K562 (cell line): ENCODE data around the gene GPAT2. TPM values are rescaled to one million over a fixed set of nuclear protein-coding genes. Genes with fewer than 3 reads are reported as not detected.
"Not testable (repeated sequence)": the region's sequence is repeated elsewhere in the genome, so short reads cannot be mapped to it uniquely, and the experiment has no call there.

ENCODE experiments used
- ATAC-seq: fragments of 200-7000 bp; cut with Tn5 transposase; 3 replicates; pipeline ENCODE4 v1.9.1; 2020; ENCODE audit warnings: moderate library complexity
- BruUV-seq: library from RNA; stranded (reverse); fragments of 400-500 nt; replicated peaks from 2 replicates; lab custom pipeline; 2021; lab: Mats Ljungman, UMichigan
- CTCF ChIA-PET: fragments of 300-600 bp; formaldehyde crosslinking; extraction: SDS; loops from one replicate; lab custom pipeline; 2021; ENCODE audit warnings: low intra/inter-chr PET ratio; lab: Yijun Ruan, JAX
- POLR2A ChIA-PET: fragments of 300-600, 350-650 bp; sonication (Branson Sonifier 250); formaldehyde crosslinking; extraction: SDS; loops from one replicate; lab custom pipeline; 2021; ENCODE audit warnings: antibody characterized with exemption, inconsistent platforms; lab: Yijun Ruan, JAX
- DNase-seq, 4 experiments: peaks; one replicate each; pipeline versions ENCODE4 v3.0.0 to v3.0.0-alpha.2; 2011 to 2018; ENCODE audit warnings: low spot score in 3 of 4, mixed read lengths in 3 of 4; ENCODE audit errors: extremely low read depth in 1 of 4
- FAIRE-seq: peaks from 2 replicates; lab custom pipeline; 2011; peaks lifted over from hg19 to GRCh38; lab: Jason Lieb, UNC
- H2AFZ ChIP-seq: 2 replicates; pipeline ENCODE4 v1.6.0; 2011; ENCODE audit warnings: low read depth, low read length, control low read depth, inconsistent platforms
- H3K27ac ChIP-seq: fragments of 200-600 bp; 3 replicates; pipeline ENCODE4 v1.8.0; 2011; ENCODE audit warnings: low read depth, mild to moderate bottlenecking, control low read depth, inconsistent platforms, low read length, moderate library complexity, mixed read lengths; ENCODE audit errors: extremely low read depth
- H3K27me3 ChIP-seq, 2 experiments: fragments of 300-600 bp in 1 of 2; 2 replicates in 1 of 2; 3 replicates in 1 of 2; pipeline versions ENCODE4 v1.6.0 to v1.8.0; 2011; ENCODE audit warnings: inconsistent platforms in 2 of 2, low read length in 2 of 2, mild to moderate bottlenecking in 1 of 2, mixed read lengths in 1 of 2, moderate library complexity in 1 of 2; ENCODE audit not compliant: control insufficient read depth in 2 of 2, insufficient read depth in 2 of 2
- H3K36me3 ChIP-seq: fragments of 300-600 bp; 3 replicates; pipeline ENCODE4 v1.8.0; 2011; ENCODE audit warnings: mild to moderate bottlenecking, low read length, inconsistent platforms; ENCODE audit not compliant: control insufficient read depth, insufficient read depth
- H3K4me1 ChIP-seq, 2 experiments: fragments of 200-600 bp in 1 of 2; replicated peaks in 1 of 2; 2 replicates in 1 of 2; 3 replicates in 1 of 2; pipeline versions ENCODE4 v1.5.1 to v1.8.0; 2011; ENCODE audit warnings: inconsistent platforms in 2 of 2, low read length in 2 of 2, mild to moderate bottlenecking in 1 of 2, mixed read lengths in 1 of 2, moderate library complexity in 1 of 2; ENCODE audit not compliant: control insufficient read depth in 2 of 2, insufficient read depth in 2 of 2
- H3K4me2 ChIP-seq: 2 replicates; pipeline ENCODE4 v1.6.1; 2011; ENCODE audit warnings: low read length, control low read depth, inconsistent platforms, mixed read lengths; ENCODE audit not compliant: insufficient read depth
- H3K4me3 ChIP-seq: fragments of 200-600 bp; sonication (generic), shearing (Covaris generic); 2 replicates; pipeline ENCODE4 v1.5.1; 2016; ENCODE audit warnings: control low read depth, inconsistent platforms
- H3K79me2 ChIP-seq: fragments of 200-600 bp; 3 replicates; pipeline ENCODE4 v1.8.0; 2011; ENCODE audit warnings: low read length, inconsistent platforms; ENCODE audit not compliant: control insufficient read depth, insufficient read depth
- H3K9ac ChIP-seq, 2 experiments: 2 replicates each; pipeline versions ENCODE4 v1.6.0 to v1.6.1; 2011; ENCODE audit warnings: low read depth in 2 of 2, low read length in 2 of 2, control low read depth in 1 of 2, inconsistent platforms in 1 of 2, mild to moderate bottlenecking in 1 of 2, mixed read lengths in 1 of 2; ENCODE audit not compliant: insufficient read depth in 1 of 2
- H3K9me1 ChIP-seq: one replicate; pipeline ENCODE4 v1.6.0; 2011; ENCODE audit warnings: inconsistent platforms, mild to moderate bottlenecking, low read length, moderate library complexity; ENCODE audit not compliant: control insufficient read depth, insufficient read depth
- H3K9me3 ChIP-seq: replicated peaks from 2 replicates; pipeline ENCODE4 v1.5.1; 2011; ENCODE audit warnings: low read depth, low read length, inconsistent platforms; ENCODE audit not compliant: control insufficient read depth, insufficient read depth
- H4K20me1 ChIP-seq: replicated peaks from 2 replicates; pipeline ENCODE4 v1.6.1; 2011; ENCODE audit warnings: low read length, inconsistent platforms, mixed read lengths; ENCODE audit not compliant: control insufficient read depth, insufficient read depth
- WGBS: fragments of 100-300 bp; shearing (Covaris generic); methylation state at CpG from one replicate; pipeline ENCODE4 v1.1.6; 2016; ENCODE audit warnings: low coverage, mixed read lengths; ENCODE audit not compliant: insufficient coverage; ENCODE audit errors: missing lambda C conversion rate; 5-methylcytosine and 5-hydroxymethylcytosine counted together
- in situ Hi-C: fragments of 300-500 bp; cut with MboI; formaldehyde crosslinking; loops from 4 replicates; pipeline ENCODE4 v1.15.0; 2018; ENCODE audit warnings: inconsistent platforms, mixed read lengths
- intact Hi-C: fragments of 100-400 bp; cut with micrococcal nuclease; formaldehyde crosslinking; loops from 2 replicates; pipeline ENCODE4 v1.14.2; 2022
- polyA plus RNA-seq, 8 experiments: library from polyadenylated mRNA; depleted of rRNA in 4 of 8; stranded (reverse) in 5 of 8; unstranded in 3 of 8; fragments of >200 nt; fragmentation: Nextera tagmentation in 2 of 8; fragmentation: Illumina TruSeq in 1 of 8; extraction: Ambion mirVana in 2 of 8; extraction: Trizol in 1 of 8; gene quantifications; 2 replicates each; pipeline versions ENCODE4 v1.2.1 to v1.2.3, GENCODE V29; 2011 to 2014; ENCODE audit warnings: inconsistent platforms in 1 of 8, missing spikeins in 1 of 8
- total RNA-seq, 7 experiments: library from RNA; depleted of rRNA in 6 of 7; stranded (reverse); fragments of >200 nt in 6 of 7; fragmentation: Illumina TruSeq in 2 of 7; extraction: Trizol in 2 of 7; gene quantifications; 2 replicates each; pipeline versions ENCODE4 v1.2.1 to v1.2.3, GENCODE V29; 2011 to 2021; ENCODE audit warnings: low replicate concordance in 1 of 7

The GPAT2 gene
- total and polyA plus RNA-seq, 9 of the 15 experiments (the other 6 are each of a cell fraction or from before 2014, with no cell fraction given): 0.01 to 1.2 (median 0.22) TPM; not detected in 3

GRCh38 chr2:96027725-96028325 lies 6.9 kb downstream of the GPAT2 start:
- H3K79me2 ChIP-seq, H4K20me1 ChIP-seq, CTCF ChIA-PET, H3K4me3 ChIP-seq, BruUV-seq, H3K27ac ChIP-seq, POLR2A ChIA-PET, H3K9me1 ChIP-seq, DNase-seq, H3K36me3 ChIP-seq, H3K9ac ChIP-seq, intact Hi-C loops, H3K4me2 ChIP-seq, H3K9me3 ChIP-seq, H3K27me3 ChIP-seq, H2AFZ ChIP-seq, ATAC-seq, in situ Hi-C loops: not testable (repeated sequence)
- FAIRE-seq: peak; percentile 54
- no CpG with 5 or more reads among the region's 16 CpGs for WGBS
- H3K4me1 ChIP-seq: peaks cover 0 to 11% of the 10 kb centered on the region in 2 experiments; a peak in 2 of 5 replicates

GRCh38 chr2:96025755-96026154 lies 9.0 kb downstream of the GPAT2 start:
- H2AFZ ChIP-seq, FAIRE-seq, H3K9me3 ChIP-seq, BruUV-seq, H3K27me3 ChIP-seq, in situ Hi-C loops, ATAC-seq, H3K36me3 ChIP-seq, DNase-seq, H3K4me3 ChIP-seq, H4K20me1 ChIP-seq, intact Hi-C loops, H3K9me1 ChIP-seq, CTCF ChIA-PET, H3K9ac ChIP-seq, H3K27ac ChIP-seq, H3K4me2 ChIP-seq, H3K79me2 ChIP-seq, POLR2A ChIA-PET: not testable (repeated sequence)
- WGBS: 0% methylated on average over 3 of the region's 6 CpGs
- peaks cover 0 to 13% of the 10 kb centered on the region in 2 experiments; a peak in 2 of 5 replicates for H3K4me1 ChIP-seq
